ENCODE measurements around the gene ABCG4. TPM values are rescaled to one million over a fixed set of nuclear protein-coding genes. Genes with fewer than 3 reads are reported as not detected.

Gene ABCG4
- total and polyA plus RNA-seq, 9 of the 15 experiments (the other 6 are each of a cell fraction or from before 2014, with no cell fraction given), result 0.03 to 0.11 (median 0.07) TPM; not detected in 4

DNA sequence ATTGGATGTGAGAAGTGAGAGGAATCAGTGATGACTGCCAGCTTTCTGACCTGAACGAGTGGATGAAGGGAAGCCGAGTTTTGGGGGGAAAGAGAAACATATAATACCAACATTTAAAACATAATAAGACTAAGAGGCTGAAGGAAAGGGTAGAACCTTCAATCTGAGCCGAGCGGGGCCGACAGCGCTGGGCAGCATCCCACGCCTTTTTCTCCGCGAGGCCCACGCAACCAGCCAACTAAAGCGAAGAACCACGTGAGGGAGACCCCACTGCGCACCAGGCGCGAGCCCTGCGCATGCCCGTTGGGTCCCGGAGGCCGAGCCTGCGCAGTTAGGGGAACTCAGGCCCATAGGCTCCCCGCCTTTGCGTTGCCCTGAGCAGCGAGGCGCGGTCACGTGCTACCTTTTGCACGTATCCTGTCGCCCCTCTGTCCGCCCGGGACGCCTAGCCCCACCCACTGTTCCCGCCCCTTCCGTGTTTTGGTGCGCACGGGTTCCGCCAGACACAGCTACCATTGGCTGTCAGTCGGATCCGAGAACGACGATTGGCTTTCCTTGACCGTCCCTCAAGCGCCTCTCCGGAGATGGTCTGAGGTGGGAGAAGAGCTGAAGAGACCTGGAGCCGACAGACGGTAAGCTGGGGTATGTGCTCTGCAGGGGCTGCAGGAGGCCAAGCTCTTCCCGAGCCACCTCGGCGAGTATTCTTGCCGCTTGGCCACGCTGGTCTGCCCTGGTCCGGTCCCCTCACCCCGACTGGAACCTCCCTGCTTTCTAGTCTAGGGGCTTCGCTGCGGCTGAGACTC is 27.6 kb upstream of the ABCG4 start, which contains the start of gene HINFP (continued):
- TF ChIP-seq, protein P1, sequence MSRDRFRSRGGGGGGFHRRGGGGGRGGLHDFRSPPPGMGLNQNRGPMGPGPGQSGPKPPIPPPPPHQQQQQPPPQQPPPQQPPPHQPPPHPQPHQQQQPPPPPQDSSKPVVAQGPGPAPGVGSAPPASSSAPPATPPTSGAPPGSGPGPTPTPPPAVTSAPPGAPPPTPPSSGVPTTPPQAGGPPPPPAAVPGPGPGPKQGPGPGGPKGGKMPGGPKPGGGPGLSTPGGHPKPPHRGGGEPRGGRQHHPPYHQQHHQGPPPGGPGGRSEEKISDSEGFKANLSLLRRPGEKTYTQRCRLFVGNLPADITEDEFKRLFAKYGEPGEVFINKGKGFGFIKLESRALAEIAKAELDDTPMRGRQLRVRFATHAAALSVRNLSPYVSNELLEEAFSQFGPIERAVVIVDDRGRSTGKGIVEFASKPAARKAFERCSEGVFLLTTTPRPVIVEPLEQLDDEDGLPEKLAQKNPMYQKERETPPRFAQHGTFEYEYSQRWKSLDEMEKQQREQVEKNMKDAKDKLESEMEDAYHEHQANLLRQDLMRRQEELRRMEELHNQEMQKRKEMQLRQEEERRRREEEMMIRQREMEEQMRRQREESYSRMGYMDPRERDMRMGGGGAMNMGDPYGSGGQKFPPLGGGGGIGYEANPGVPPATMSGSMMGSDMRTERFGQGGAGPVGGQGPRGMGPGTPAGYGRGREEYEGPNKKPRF (IDR thresholded peaks at IDR 0.05; ENCODE audit: low read depth, low read length), result no peak
- TF ChIP-seq MYNN (IDR thresholded peaks at IDR 0.05), result no peak
- TF ChIP-seq MYNN (CRISPR knock-in tag; IDR thresholded peaks at IDR 0.05), result no peak
- TF ChIP-seq PHF21A (IDR thresholded peaks at IDR 0.05; ENCODE audit: borderline replicate concordance, low read depth), result no peak
- TF ChIP-seq, protein P2, sequence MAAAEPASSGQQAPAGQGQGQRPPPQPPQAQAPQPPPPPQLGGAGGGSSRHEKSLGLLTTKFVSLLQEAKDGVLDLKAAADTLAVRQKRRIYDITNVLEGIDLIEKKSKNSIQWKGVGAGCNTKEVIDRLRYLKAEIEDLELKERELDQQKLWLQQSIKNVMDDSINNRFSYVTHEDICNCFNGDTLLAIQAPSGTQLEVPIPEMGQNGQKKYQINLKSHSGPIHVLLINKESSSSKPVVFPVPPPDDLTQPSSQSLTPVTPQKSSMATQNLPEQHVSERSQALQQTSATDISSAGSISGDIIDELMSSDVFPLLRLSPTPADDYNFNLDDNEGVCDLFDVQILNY (CRISPR knock-in tag; IDR thresholded peaks at IDR 0.05), result peak; percentile 90; the same call in 1 of the 2 replicates
- TF ChIP-seq TBP (optimal IDR thresholded peaks at IDR 0.05; ENCODE audit: low read depth, low read length), result peak; percentile 13
- TF ChIP-seq FOXJ2 (tag; IDR thresholded peaks at IDR 0.05), result no peak
- peak; percentile 51; the same call in 1 of the 2 replicates for TF ChIP-seq ZKSCAN1 (IDR thresholded peaks at IDR 0.05; ENCODE audit: low read depth, low read length)
- TF ChIP-seq, protein P3, sequence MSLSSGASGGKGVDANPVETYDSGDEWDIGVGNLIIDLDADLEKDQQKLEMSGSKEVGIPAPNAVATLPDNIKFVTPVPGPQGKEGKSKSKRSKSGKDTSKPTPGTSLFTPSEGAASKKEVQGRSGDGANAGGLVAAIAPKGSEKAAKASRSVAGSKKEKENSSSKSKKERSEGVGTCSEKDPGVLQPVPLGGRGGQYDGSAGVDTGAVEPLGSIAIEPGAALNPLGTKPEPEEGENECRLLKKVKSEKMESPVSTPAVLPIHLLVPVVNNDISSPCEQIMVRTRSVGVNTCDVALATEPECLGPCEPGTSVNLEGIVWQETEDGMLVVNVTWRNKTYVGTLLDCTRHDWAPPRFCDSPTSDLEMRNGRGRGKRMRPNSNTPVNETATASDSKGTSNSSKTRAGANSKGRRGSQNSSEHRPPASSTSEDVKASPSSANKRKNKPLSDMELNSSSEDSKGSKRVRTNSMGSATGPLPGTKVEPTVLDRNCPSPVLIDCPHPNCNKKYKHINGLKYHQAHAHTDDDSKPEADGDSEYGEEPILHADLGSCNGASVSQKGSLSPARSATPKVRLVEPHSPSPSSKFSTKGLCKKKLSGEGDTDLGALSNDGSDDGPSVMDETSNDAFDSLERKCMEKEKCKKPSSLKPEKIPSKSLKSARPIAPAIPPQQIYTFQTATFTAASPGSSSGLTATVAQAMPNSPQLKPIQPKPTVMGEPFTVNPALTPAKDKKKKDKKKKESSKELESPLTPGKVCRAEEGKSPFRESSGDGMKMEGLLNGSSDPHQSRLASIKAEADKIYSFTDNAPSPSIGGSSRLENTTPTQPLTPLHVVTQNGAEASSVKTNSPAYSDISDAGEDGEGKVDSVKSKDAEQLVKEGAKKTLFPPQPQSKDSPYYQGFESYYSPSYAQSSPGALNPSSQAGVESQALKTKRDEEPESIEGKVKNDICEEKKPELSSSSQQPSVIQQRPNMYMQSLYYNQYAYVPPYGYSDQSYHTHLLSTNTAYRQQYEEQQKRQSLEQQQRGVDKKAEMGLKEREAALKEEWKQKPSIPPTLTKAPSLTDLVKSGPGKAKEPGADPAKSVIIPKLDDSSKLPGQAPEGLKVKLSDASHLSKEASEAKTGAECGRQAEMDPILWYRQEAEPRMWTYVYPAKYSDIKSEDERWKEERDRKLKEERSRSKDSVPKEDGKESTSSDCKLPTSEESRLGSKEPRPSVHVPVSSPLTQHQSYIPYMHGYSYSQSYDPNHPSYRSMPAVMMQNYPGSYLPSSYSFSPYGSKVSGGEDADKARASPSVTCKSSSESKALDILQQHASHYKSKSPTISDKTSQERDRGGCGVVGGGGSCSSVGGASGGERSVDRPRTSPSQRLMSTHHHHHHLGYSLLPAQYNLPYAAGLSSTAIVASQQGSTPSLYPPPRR (CRISPR knock-in tag; IDR thresholded peaks at IDR 0.05; ENCODE audit: borderline replicate concordance), result no peak
- TF ChIP-seq ZBTB8A (IDR thresholded peaks at IDR 0.05; ENCODE audit: partially characterized antibody), result no peak
- peak; percentile 39 for TF ChIP-seq ETV5 (CRISPR knock-in tag; IDR thresholded peaks at IDR 0.05; ENCODE audit: low read depth)
- peak; percentile 70 for TF ChIP-seq ZNF24 (IDR thresholded peaks at IDR 0.05)
- TF ChIP-seq FOXA1 (IDR thresholded peaks at IDR 0.05; ENCODE audit: borderline replicate concordance), result no peak
- TF ChIP-seq, protein P4, sequence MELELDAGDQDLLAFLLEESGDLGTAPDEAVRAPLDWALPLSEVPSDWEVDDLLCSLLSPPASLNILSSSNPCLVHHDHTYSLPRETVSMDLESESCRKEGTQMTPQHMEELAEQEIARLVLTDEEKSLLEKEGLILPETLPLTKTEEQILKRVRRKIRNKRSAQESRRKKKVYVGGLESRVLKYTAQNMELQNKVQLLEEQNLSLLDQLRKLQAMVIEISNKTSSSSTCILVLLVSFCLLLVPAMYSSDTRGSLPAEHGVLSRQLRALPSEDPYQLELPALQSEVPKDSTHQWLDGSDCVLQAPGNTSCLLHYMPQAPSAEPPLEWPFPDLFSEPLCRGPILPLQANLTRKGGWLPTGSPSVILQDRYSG (tag; conservative IDR thresholded peaks at IDR 0.05; ENCODE audit: low read depth), result no peak
- no peak for TF ChIP-seq KDM1A (IDR thresholded peaks at IDR 0.05)
- 0 out of 2 replicates have a peak, but pooled peaks have one; percentile 55 for TF ChIP-seq FOXK1 (CRISPR knock-in tag; IDR thresholded peaks at IDR 0.05; ENCODE audit: borderline replicate concordance)
- TF ChIP-seq, protein P5, sequence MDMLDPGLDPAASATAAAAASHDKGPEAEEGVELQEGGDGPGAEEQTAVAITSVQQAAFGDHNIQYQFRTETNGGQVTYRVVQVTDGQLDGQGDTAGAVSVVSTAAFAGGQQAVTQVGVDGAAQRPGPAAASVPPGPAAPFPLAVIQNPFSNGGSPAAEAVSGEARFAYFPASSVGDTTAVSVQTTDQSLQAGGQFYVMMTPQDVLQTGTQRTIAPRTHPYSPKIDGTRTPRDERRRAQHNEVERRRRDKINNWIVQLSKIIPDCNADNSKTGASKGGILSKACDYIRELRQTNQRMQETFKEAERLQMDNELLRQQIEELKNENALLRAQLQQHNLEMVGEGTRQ (CRISPR knock-in tag; IDR thresholded peaks at IDR 0.05), result peak; percentile 96
- no peak for TF ChIP-seq PURB (CRISPR knock-in tag; IDR thresholded peaks at IDR 0.05; ENCODE audit: low read depth)
- peak; percentile 75 for TF ChIP-seq CHD2 (IDR thresholded peaks at IDR 0.05; ENCODE audit: low read depth, low read length)
